Left lung (tissue), 10 donors: ENCODE data around the gene CHAD. TPM values are rescaled to one million over a fixed set of nuclear protein-coding genes. Genes with fewer than 3 reads are reported as not detected.
A peak's percentile ranks its signal among the peaks of the same experiment; 100 is the strongest.

Source experiments
- ATAC-seq: fragments of 200-7000 bp; cut with Tn5 transposase; one replicate; pipeline ENCODE4 v1.9.1; 2020; ENCODE audit warnings: moderate library complexity
- DNase-seq, 4 donors: peaks; one replicate each; pipeline ENCODE4 v3.0.0-alpha.2; 2013 to 2020
- H3K27ac ChIP-seq, 2 donors: fragments of 200-600 bp; sonication (generic) in 1 of 2; one replicate each; pipeline versions ENCODE4 v1.5.0 to v1.8.0; 2020 to 2021
- H3K27me3 ChIP-seq, 2 donors: fragments of 200-600 bp; sonication (generic) in 1 of 2; one replicate each; pipeline versions ENCODE4 v1.5.0 to v1.8.0; 2020 to 2021
- H3K36me3 ChIP-seq, 2 donors: fragments of 200-600 bp; sonication (generic) in 1 of 2; one replicate each; pipeline versions ENCODE4 v1.5.0 to v1.8.0; 2020 to 2021
- H3K4me1 ChIP-seq, 2 donors: fragments of 200-600 bp; one replicate each; pipeline ENCODE4 v1.8.0; 2021
- H3K4me3 ChIP-seq, 2 donors: fragments of 200-600 bp; sonication (generic) in 1 of 2; one replicate each; pipeline versions ENCODE4 v1.5.0 to v1.8.0; 2020 to 2021; ENCODE audit warnings: mild to moderate bottlenecking in 1 of 2
- H3K9me3 ChIP-seq, 2 donors: fragments of 200-600 bp; sonication (generic) in 1 of 2; one replicate each; pipeline versions ENCODE4 v1.5.0 to v1.8.0; 2020 to 2021
- CTCF ChIP-seq, 2 donors: fragments of 200-600 bp; sonication (generic) in 1 of 2; IDR thresholded peaks; one replicate each; pipeline versions ENCODE4 v1.5.0 to v1.8.0; 2021; ENCODE audit warnings: antibody characterized with exemption in 2 of 2
- intact Hi-C, 2 donors: fragments of 100-400 bp; cut with DNase I; formaldehyde crosslinking; loops; one replicate each; pipeline versions ENCODE4 v1.11.2 to v1.14.2; 2022
- polyA plus RNA-seq, 6 donors: library from polyadenylated mRNA; unstranded; fragments of 120-200 nt; gene quantifications; one replicate each; pipeline ENCODE4 v1.2.1, GENCODE V29; 2013; ENCODE audit not compliant: insufficient read length in 6 of 6
- total RNA-seq, 2 donors: library from RNA; stranded (reverse); fragmentation: NEBNext Ultra II Directional; extraction: Animal tissue kit (Norgen Biotek cat#: 25700); gene quantifications; one replicate each; pipeline ENCODE4 v1.2.1, GENCODE V29; 2021
- donor health status: DM: no; HTN: yes; CAD: no.
- donor health status: DM: no; HTN: no; CAD: no.

CHAD gene
- total and polyA plus RNA-seq, 8 donors, result 0.17 to 9.8 (median 5.2) TPM

GRCh38 chr17:50499270-50499669 is 30.6 kb upstream of the CHAD start:
- Histone ChIP-seq H3K27me3 (no peaks in the 10 kb centered on the region), H3K9me3 (no peaks in the 10 kb centered on the region), H3K4me3 (no peak overlapping the region), H3K4me1 (no peaks in the 10 kb centered on the region), H3K36me3 (no peaks in the 10 kb centered on the region), H3K27ac (no peak overlapping the region)
- DNase-seq (no peak), ATAC-seq (no peak)
- no peak for TF ChIP-seq CTCF (IDR thresholded peaks at IDR 0.05)
- intact Hi-C loops, result no loop called here

GRCh38 chr17:50498021-50498874 is 29.6 kb upstream of the CHAD start:
- Histone ChIP-seq H3K4me1 (no peaks in the 10 kb centered on the region), H3K4me3 (no peak overlapping the region), H3K27ac (no peak overlapping the region), H3K9me3 (no peaks in the 10 kb centered on the region), H3K36me3 (no peaks in the 10 kb centered on the region), H3K27me3 (no peaks in the 10 kb centered on the region)
- no peak for TF ChIP-seq CTCF (IDR thresholded peaks at IDR 0.05)
- DNase-seq (peak in 2 of 4 donors; percentile 56 to 82), ATAC-seq (peak; percentile 98)
- intact Hi-C loops, result no loop called here

- intact Hi-C loops, result no loop called here
- DNase-seq (no peak), ATAC-seq (no peak)
- no peak for TF ChIP-seq CTCF (IDR thresholded peaks at IDR 0.05)
- H3K9me3 ChIP-seq, result no peaks in the 10 kb centered on the region
- H3K36me3 ChIP-seq, result no peaks in the 10 kb centered on the region
- no peaks in the 10 kb centered on the region for H3K4me1 ChIP-seq
- H3K27me3 ChIP-seq, result no peaks in the 10 kb centered on the region
- no peak overlapping the region for H3K27ac ChIP-seq
- no peak overlapping the region for H3K4me3 ChIP-seq
These were observed 27.2 kb upstream of the CHAD start for GRCh38 chr17:50495918-50496317.

GRCh38 chr17:50495217-50495823 is 26.6 kb upstream of the CHAD start:
- Histone ChIP-seq H3K4me3 (no peak overlapping the region), H3K27me3 (no peaks in the 10 kb centered on the region), H3K4me1 (no peaks in the 10 kb centered on the region), H3K9me3 (no peaks in the 10 kb centered on the region), H3K36me3 (no peaks in the 10 kb centered on the region), H3K27ac (no peak overlapping the region)
- DNase-seq (no peak), ATAC-seq (no peak)
- TF ChIP-seq CTCF (IDR thresholded peaks at IDR 0.05), result no peak
- intact Hi-C loops, result no loop called here

GRCh38 chr17:50493744-50494143 is 25.1 kb upstream of the CHAD start:
- no peak for TF ChIP-seq CTCF (IDR thresholded peaks at IDR 0.05)
- Histone ChIP-seq H3K27ac (no peak overlapping the region), H3K36me3 (no peaks in the 10 kb centered on the region), H3K4me3 (no peak overlapping the region), H3K4me1 (no peaks in the 10 kb centered on the region), H3K9me3 (no peaks in the 10 kb centered on the region), H3K27me3 (no peaks in the 10 kb centered on the region)
- intact Hi-C loops, result no loop called here
- DNase-seq (no peak), ATAC-seq (no peak)
